Astrocyte (in vitro differentiated cells and primary cell): ENCODE results near the gene BCL11B.

Source experiments
- CTCF ChIP-seq: IDR thresholded peaks from 2 replicates; pipeline ENCODE4 v1.5.1; 2011; ENCODE audit warnings: low read depth, mild to moderate bottlenecking, inconsistent platforms, low read length, moderate library complexity; ENCODE audit not compliant: insufficient read depth
- EZH2 ChIP-seq: IDR thresholded peaks from 2 replicates; pipeline ENCODE4 v1.6.1; 2012; ENCODE audit warnings: mild to moderate bottlenecking, low read length, inconsistent platforms; ENCODE audit not compliant: insufficient read depth

GRCh38 chr14:99213101-99213500, 58.9 kb downstream of the BCL11B start:
- TF ChIP-seq CTCF = no peak
- TF ChIP-seq EZH2 = no peak
